Mucosa of stomach (tissue), 1 donor: ENCODE data around the gene AVEN.
"Not testable (repeated sequence)": the region's sequence is repeated elsewhere in the genome, so short reads cannot be mapped to it uniquely, and the experiment has no call there.

Experiments
- H3K27me3 ChIP-seq: one replicate; pipeline ENCODE4 v1.7.0; 2013; ENCODE audit warnings: mild to moderate bottlenecking, low read length; ENCODE audit not compliant: control insufficient read depth, insufficient read depth
- H3K36me3 ChIP-seq: one replicate; pipeline ENCODE4 v1.7.0; 2013; ENCODE audit warnings: low read length; ENCODE audit not compliant: control insufficient read depth, insufficient read depth
- H3K4me1 ChIP-seq: one replicate; pipeline ENCODE4 v1.7.0; 2013; ENCODE audit warnings: mild to moderate bottlenecking, low read length; ENCODE audit not compliant: control insufficient read depth, insufficient read depth
- H3K4me3 ChIP-seq: one replicate; pipeline ENCODE4 v1.7.0; 2013; ENCODE audit warnings: low read length
- H3K9ac ChIP-seq: one replicate; pipeline ENCODE4 v1.7.0; 2013; ENCODE audit warnings: mild to moderate bottlenecking, low read length, moderate library complexity
- H3K9me3 ChIP-seq: one replicate; pipeline ENCODE4 v1.7.0; 2013; ENCODE audit warnings: mild to moderate bottlenecking, low read length, moderate library complexity; ENCODE audit not compliant: control insufficient read depth
- donor health status: Pancreatic carcinoma.

Gene AVEN

DNA sequence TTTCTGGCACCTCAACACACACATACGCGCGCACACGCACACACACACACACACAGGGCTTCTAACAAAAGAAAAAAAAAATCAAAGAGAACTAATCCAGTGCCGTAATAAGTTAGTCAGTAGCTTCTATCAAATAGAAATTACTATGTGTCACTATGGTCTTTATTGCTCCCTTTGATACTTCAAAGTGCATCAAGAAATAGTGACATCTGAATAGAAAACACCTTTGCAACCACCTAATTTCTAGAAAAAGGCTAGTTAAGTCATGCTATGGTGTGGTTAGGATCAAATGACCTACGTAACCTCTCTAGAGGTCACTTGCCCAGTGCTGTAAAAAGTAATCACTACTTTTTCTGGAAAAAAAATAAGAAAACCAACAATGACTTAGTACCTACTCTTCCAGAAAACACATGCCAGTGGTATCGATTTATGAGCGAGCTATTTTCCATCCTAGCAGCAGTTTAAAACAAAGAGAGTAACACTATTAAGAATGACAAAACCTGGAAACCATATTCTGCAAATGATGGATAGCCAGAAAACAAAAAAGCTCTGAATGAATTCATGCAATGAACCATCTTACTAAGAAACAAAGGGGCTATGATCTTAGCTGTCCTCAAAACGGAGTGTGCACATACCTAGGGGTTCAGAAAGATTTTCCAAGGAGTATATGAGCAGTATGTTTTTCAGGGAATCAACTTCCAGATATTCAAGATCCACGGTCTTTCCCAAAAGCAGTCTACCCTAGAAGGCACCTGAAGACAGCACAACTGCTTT is 6.8 kb downstream of the AVEN start:
- Histone ChIP-seq H3K4me1 (no peaks in the 10 kb centered on the region), H3K36me3 (no peaks in the 10 kb centered on the region), H3K27me3 (no peaks in the 10 kb centered on the region), H3K9ac (no peak overlapping the region), H3K4me3 (no peak overlapping the region), H3K9me3 (no peaks in the 10 kb centered on the region)

DNA sequence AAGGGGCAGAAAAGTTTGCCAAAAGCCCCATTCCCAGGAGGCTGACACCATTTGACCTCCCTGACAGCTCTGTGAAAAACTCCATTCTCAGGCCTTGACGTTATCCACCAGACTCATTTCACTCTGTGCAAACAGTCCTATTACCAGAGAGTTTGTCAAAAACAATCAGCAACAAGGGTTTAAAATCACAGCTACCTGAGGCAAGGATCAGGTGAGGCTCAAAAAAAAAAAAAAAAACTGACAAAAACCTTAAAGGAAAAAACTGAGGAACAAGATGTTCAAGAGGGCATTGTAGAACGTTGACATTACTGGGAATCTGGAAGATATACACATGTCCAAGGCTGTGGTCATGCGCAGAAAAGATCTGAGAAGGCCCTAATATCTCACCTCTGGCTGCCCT is 11.4 kb downstream of the AVEN start:
- H3K9ac ChIP-seq: no peak overlapping the region
- H3K9me3 ChIP-seq: no peaks in the 10 kb centered on the region
- no peaks in the 10 kb centered on the region for H3K27me3 ChIP-seq
- no peaks in the 10 kb centered on the region for H3K36me3 ChIP-seq
- H3K4me3 ChIP-seq: no peak overlapping the region
- no peaks in the 10 kb centered on the region for H3K4me1 ChIP-seq

DNA sequence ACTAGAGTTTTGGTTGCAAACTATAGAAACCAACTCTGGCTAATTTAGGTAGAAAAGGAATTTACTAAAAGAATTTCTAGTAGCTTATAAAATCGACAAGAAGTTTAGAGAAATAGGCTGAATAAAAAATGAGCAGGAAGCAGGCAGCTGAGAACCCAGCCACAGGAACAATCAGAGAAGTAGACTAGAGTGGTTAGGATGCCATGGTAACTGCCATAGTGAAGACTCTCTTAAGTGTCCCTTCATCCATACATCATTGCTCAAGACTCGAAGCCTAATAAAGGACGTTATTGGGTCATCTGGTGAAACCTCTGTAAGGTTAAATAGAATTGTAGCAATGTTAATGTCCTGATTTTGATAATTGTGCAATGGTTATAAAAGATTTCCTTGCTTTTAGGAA is 13.8 kb downstream of the AVEN start:
- Histone ChIP-seq H3K4me1 (no peaks in the 10 kb centered on the region), H3K36me3 (no peaks in the 10 kb centered on the region), H3K27me3 (no peaks in the 10 kb centered on the region), H3K4me3 (no peak overlapping the region), H3K9me3 (no peaks in the 10 kb centered on the region), H3K9ac (no peak overlapping the region)

DNA sequence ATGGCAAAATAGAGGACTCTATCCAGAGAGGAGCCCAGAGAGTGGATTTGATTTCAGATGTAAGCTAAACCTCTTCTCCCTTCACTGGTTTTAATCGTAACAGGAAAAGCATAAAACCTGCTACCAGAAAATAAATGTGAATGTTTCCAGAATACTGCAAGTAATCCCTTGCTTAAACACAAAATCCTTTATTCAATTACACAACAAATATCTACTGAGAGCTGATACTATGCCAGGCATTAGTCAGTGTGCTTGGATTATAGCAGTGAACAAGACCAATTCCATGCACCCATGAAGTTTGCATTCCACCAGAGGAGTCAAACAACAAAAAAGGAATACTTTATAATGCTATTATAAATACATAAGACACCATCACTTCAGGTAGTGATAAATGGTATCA is 15.1 kb downstream of the AVEN start:
- Histone ChIP-seq H3K9ac (no peak overlapping the region), H3K4me3 (no peak overlapping the region), H3K9me3 (no peaks in the 10 kb centered on the region), H3K4me1 (no peaks in the 10 kb centered on the region), H3K27me3 (no peaks in the 10 kb centered on the region), H3K36me3 (no peaks in the 10 kb centered on the region)

DNA sequence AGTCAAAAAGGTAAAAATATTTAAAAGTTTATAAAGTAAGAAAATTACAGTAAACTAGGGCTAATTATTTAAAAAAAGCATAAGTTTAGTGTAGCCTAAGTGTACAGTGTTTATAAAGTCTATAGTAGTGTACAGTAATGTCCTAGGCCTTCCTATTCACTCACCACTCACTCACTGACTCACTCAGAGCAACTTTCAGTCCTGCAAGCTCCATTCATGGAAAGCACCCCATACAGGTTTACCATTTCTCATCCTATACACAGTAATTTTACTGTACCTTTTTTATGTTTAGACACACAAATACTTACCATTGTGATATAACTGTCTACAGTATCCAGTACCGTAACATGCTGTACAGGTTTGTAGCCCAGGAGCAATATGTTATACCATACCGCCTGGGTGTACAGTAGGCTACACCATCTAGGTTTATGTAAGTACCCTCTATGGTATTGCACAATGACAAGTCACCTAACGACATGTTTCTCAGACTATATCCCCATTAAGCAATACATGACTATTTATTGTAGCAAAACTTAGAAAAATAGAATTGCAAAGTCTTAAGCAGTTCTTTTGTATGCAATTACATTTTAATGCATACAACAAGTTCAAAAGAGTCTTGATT is 19.5 kb downstream of the AVEN start:
- no peaks in the 10 kb centered on the region for H3K27me3 ChIP-seq
- no peak overlapping the region for H3K9ac ChIP-seq
- H3K4me1 ChIP-seq: no peaks in the 10 kb centered on the region
- H3K9me3 ChIP-seq: no peaks in the 10 kb centered on the region
- no peak overlapping the region for H3K4me3 ChIP-seq
- H3K36me3 ChIP-seq: no peaks in the 10 kb centered on the region

DNA sequence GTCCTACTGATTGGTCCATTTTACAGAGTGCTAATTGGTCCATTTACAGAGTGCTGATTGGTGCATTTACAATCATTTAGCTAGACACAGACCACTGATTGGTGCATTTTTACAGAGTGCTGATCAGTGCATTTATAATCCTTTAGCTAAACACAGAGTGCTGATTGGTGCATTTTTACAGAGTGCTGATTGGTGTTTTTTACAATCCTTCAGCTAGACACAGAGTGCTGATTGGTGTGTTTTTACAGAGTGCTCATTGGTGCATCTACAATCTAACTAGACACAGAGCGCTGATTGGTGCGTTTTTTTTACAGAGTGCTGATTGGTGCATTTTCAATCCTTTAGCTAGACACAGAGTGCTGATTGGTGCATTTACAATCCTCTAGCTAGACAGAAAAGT is 20.3 kb downstream of the AVEN start:
- H3K4me1 ChIP-seq, H3K4me3 ChIP-seq, H3K27me3 ChIP-seq, H3K36me3 ChIP-seq, H3K9ac ChIP-seq, H3K9me3 ChIP-seq: not testable (repeated sequence)

DNA sequence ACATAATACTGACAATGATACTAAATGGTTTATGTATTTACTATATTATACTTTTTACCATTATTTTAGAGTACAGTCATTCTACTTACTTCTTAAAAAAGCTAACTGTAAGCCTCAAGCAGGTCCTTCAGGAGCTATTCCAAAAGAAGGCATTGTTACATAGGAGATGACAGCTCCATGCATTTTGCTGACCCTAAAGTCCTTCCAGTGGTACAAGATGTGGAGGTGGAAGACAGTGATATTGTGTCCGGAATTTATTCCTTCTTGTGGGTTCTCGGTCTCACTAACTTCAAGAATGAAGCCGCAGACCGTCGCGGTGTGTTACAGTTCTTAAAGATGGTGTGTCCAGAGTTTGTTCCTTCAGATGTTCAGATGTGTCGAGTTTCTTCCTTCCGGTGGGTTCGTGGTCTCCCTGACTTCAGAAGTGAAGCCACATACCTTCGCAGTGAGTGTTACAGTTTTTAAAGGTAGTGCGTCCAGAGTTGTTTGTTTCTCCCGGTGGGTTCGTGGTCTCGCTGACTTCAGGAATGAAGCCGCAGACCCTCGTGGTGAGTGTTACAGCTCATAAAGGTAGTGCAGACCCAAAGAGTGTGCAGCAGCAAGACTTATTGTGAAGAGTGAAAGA is 20.9 kb downstream of the AVEN start:
- Histone ChIP-seq H3K9ac (no peak overlapping the region), H3K36me3 (no peaks in the 10 kb centered on the region), H3K27me3 (no peaks in the 10 kb centered on the region), H3K4me3 (no peak overlapping the region), H3K4me1 (no peaks in the 10 kb centered on the region), H3K9me3 (no peaks in the 10 kb centered on the region)

DNA sequence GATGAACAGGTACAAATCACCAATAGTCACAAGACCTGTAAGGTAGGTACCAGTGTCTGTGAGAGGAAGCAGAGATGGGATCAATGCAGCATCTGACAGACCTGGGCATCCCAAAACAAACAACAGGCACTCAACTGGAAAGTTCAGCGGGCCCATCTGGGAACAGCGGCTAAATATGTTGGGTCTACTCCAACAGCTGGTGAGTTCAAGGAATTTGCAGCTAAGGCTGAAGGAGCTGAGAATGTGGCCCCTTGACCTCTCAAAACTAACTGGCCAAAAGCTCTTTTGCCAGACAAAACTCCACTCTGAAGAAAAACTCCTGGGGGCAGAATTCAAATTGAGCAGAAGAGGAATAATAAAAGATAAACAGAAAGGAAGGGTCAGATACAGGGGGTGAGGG is 24.4 kb downstream of the AVEN start:
- H3K9me3 ChIP-seq: no peaks in the 10 kb centered on the region
- no peaks in the 10 kb centered on the region for H3K4me1 ChIP-seq
- H3K36me3 ChIP-seq: no peaks in the 10 kb centered on the region
- H3K9ac ChIP-seq: no peak overlapping the region
- H3K27me3 ChIP-seq: no peaks in the 10 kb centered on the region
- no peak overlapping the region for H3K4me3 ChIP-seq

DNA sequence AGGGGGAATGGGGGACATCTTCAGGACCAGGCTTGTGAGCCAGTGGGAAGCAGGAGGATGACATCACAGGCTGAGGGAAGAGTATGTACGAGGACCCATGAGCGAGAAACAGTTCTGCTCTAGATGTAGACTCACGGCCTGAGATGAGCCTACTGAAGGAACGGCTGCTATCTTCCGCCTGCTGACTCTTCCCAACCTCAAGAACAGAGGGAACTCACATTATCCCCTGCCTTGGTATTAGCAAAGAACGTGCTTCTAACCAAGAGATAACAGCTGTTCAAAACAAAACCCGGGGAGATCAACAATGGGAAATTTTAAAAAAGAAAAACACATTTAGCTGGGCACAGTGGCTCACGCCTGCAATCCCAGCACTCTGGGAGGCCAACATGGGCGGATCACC is 25.3 kb downstream of the AVEN start:
- Histone ChIP-seq H3K27me3 (no peaks in the 10 kb centered on the region), H3K4me1 (no peaks in the 10 kb centered on the region), H3K4me3 (no peak overlapping the region), H3K9me3 (no peaks in the 10 kb centered on the region), H3K36me3 (no peaks in the 10 kb centered on the region), H3K9ac (no peak overlapping the region)

DNA sequence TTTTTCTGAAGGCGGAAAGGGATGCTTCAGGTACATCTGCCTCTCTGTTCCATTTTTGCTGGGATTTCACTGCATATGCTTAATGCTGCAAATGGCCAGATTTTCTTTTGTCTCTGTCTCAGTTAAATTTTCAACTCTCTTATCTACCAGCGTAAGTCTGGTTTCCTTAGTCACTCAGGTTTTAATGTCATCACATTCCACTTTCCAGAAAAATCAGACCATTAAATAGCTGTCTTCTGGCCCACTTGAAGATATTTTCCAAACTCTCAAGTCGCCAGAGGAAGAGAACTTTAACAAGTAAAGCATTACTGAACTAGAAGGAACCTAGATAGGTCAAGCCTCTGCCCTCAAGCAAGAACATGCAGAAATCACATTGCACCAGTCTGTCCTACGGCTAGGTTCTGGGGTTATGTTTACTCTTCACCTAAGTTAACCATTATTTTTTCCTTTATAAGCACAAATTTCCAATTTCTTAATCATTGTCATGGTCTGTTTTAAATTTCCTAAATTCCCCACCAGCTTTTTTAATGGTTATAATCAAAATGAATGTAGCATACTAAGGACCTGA is 26.5 kb downstream of the AVEN start:
- Histone ChIP-seq H3K4me3 (no peak overlapping the region), H3K9ac (no peak overlapping the region), H3K4me1 (no peaks in the 10 kb centered on the region), H3K9me3 (no peaks in the 10 kb centered on the region), H3K27me3 (no peaks in the 10 kb centered on the region), H3K36me3 (no peaks in the 10 kb centered on the region)

DNA sequence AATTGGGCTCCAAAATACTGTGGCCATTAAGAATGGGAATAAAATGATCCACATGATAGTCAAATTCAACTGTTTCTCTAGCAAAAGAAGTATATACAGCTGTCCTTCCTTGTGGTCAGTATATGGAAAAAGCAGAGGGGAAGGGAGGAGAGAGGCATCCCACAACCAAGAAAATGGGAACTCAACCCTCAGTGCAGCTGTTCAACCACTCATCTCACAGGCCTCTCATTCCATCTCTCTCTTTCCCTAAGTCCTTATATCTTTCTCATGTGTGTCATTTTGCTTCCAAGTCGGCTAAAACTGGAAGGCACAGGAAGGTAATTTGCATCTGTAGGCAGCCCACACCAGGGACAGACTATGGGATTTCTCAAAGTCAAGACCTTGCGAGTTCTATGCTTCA is 27.5 kb downstream of the AVEN start:
- Histone ChIP-seq H3K4me3 (no peak overlapping the region), H3K4me1 (no peaks in the 10 kb centered on the region), H3K9me3 (no peaks in the 10 kb centered on the region), H3K36me3 (no peaks in the 10 kb centered on the region), H3K9ac (no peak overlapping the region), H3K27me3 (no peaks in the 10 kb centered on the region)

DNA sequence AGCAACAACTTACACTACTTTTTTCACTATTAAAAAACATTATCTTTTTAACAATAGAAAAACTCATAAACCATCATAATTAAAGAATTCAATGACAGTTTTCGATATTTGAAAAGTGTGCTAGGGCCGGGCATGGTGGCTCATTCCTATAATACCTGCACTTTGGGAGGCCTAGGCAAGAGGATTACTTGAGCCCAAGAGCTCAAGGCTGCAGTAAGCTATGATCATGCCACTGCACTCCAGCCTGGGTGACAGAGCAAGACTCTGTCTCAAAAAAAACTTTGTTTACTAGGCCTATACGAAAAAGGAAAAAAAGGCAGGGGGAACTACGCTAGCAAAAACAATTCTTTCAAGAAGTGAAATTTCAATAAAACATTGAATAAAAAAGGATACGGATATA is 28.1 kb downstream of the AVEN start:
- Histone ChIP-seq H3K4me1 (no peaks in the 10 kb centered on the region), H3K36me3 (no peaks in the 10 kb centered on the region), H3K9ac (no peak overlapping the region)

More for the DNA sequence above, 28.1 kb downstream of the AVEN start:
- no peaks in the 10 kb centered on the region for H3K27me3 ChIP-seq
- H3K9me3 ChIP-seq: no peaks in the 10 kb centered on the region
- no peak overlapping the region for H3K4me3 ChIP-seq
